NOMO-1 treated with dmso at 0.1 percent for 144 hours (cell line): Measurements from ENCODE around the gene KLK3.
"Not testable (repeated sequence)": the region's sequence is repeated elsewhere in the genome, so short reads cannot be mapped to it uniquely, and the experiment has no call there.

Experiments
- DNase-seq: peaks from one replicate; lab custom pipeline; 2025; ENCODE audit not compliant: unreplicated experiment; lab: John Stamatoyannopoulos, UW

KLK3 gene

DNA sequence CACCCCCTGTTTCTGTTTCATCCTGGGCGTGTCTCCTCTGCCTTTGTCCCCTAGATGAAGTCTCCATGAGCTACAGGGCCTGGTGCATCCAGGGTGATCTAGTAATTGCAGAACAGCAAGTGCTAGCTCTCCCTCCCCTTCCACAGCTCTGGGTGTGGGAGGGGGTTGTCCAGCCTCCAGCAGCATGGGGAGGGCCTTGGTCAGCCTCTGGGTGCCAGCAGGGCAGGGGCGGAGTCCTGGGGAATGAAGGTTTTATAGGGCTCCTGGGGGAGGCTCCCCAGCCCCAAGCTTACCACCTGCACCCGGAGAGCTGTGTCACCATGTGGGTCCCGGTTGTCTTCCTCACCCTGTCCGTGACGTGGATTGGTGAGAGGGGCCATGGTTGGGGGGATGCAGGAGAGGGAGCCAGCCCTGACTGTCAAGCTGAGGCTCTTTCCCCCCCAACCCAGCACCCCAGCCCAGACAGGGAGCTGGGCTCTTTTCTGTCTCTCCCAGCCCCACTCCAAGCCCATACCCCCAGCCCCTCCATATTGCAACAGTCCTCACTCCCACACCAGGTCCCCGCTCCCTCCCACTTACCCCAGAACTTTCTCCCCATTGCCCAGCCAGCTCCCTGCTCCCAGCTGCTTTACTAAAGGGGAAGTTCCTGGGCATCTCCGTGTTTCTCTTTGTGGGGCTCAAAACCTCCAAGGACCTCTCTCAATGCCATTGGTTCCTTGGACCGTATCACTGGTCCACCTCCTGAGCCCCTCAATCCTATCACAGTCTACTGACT, at the start of gene KLK3:
Gene KLK3, plus strand, starts transcription at position 280 of the 775 bp plus-strand sequence. Its CDS starts 41 bp downstream, at position 321.
- no peak for DNase-seq

DNA sequence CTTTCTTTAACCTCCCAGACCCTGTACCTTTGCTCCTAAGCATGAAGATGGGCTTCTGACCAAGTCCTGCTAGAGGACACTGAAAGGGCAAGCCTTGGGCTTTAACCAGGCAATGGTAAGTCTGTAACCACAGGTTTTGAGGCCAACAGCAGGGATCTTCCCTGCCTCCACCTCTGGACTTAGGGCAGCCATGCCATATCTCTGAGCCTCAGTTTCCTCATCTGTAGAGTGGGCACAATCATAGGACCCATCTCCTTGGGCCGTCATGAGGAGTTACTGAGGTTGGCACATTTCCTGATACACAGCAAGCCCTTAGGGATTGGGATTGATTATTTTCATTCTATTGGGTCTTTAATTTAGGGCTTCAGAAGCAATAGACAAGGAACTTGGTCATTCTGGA, 45.9 kb upstream of the KLK3 start:
- DNase-seq: no peak

DNA sequence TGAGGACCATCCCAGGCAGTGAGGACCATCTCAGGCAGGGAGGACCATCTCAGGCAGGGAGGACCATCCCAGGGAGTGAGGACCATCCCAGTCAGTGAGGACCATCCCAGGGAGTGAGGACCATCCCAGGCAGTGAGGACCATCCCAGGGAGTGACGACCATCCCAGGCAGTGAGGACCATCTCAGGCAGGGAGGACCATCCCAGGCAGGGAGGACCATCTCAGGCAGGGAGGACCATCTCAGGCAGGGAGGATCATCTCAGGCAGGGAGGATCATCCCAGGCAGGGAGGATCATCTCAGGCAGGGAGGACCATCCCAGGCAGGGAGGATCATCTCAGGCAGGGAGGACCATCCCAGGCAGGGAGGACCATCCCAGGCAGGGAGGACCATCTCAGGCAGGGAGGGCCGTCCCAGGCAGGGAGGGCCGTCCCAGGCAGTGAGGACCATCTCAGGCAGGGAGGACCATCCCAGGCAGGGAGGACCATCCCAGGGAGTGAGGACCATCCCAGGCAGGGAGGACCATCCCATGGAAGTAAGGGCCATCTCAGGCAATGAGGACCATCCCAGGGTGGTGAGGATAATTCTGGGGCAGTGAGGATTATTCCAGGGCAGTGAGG, 43.0 kb upstream of the KLK3 start:
- DNase-seq: not testable (repeated sequence)

DNA sequence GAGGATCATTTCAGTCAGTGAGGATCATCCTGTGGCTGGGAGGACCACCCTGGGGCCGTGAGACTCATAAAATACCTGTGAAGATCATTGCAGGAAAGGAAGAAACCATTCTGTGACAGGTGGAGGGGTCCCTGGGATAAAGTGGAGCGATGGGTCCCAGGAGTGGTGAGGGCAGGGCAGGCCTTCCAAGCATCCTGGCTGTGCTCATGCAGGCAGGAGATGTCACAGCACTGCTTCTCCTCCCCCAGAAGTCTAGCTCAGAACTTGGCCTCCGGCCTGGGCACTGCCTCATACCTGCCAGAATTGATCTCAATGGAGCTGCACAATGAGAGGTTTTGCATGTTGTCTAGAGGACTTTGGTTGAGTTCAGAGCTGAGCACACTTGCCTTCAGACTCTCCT, 42.2 kb upstream of the KLK3 start:
- no peak for DNase-seq

DNA sequence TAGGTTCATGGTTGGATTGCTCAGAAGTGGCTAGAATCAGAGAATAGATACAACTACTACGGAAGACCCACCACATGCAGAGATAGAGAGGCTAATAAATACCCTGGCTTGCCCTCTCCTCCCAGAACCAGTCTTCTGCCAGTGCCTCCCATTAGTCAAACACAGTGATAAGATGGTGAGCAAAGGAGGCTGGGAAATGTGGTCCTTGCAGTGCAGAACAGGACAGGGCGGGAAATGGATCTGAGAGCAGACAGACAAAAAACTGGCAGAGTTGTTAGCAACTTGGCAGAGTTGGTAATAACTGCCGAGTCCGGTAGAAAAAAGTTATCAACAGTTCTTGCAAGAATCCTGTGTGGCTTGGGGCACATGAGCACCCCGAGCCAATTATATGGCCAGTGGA, 39.8 kb upstream of the KLK3 start:
- DNase-seq: no peak

DNA sequence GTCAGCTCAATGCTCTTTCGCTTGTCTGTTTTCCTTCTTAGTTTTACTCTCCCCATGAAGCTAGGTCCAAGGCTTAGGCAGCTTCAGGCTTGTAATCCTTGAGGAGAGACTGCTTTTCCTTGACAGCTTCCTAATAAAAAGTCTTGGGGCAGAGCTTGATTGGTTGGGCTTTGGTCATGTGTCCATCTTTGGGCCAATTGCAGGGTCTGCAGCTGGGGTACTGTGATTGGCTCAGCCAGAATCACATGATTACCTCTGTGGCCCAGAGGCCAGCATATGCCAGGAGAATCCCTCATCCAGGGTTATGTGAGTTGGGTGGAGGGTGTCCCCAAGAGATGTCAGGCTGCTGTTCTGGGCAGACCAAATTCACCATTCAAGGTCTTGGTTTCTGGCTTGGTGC, 39.3 kb upstream of the KLK3 start:
- DNase-seq: no peak

DNA sequence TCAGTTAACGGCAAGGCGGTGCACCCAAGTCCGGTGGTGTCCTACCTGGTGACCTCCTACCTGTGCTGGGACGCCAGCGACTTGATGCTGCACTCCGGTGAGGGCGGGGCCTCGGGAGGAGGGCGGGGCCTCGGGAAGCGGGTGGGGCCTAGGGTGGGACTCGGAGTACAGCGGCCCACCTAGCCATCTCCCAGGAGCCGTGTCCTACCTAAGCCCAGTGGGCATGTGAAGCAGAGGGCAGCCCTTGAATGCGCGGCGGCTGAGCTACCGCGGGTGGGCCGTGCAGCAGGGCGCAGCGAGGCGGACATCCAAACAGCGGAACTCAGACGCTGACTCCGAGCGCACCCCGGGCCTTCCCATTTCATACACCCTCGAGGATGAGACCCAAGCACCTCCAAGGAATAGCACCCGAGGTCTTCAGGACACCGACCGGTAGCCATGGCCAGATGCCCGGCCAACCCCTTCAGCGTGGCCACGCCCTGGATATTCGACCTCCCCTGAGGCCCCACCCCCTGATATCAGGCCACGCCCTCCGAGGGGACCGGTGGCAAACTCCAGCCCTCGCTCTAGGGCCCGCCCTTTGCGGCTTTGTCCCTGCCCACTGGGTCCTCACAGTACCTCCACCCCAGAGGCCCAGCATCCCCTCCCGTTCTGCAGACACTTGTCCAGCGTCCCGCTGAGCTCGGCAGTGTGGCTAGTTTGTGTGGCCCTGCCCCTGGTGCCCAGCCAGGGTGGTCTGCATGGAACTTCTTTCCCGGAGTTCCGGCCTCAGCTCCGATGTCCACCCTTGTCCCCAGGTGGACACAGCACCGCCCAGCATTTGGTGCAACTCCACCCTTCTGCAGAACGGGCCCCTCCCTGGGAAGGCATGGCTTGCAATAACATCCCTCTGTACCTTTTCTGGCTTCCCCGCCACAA, 36.5 kb upstream of the KLK3 start:
- peak; percentile 74 for DNase-seq

DNA sequence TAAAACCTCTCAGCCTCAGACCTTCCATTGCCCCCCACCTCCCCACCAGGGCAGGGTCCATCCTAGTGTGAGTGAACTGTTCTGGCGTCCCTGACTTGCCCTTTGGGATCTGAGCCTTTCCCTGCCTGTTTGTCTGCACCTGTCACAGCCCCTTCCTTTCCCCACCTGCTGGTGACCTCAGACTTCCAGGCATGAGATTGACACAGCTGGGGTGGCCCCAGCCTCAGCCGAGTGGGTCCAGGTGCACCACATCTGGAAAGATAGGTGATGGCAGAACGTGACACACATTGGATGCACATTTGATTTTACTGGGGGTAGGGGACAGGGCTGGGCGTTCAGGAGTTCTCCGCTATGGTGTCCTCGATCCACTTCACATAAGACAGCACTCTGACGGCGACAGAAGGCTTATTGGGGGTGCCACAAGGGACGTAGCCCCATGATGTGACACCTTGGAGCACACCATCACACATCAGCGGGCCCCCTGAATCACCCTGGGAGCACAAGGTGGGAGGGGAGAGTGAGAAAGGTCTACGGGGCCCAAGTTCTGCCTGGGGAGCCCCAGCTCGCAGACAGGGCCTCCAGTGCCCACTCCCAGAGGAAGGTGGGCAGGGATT, 35.7 kb upstream of the KLK3 start:
- no peak for DNase-seq

DNA sequence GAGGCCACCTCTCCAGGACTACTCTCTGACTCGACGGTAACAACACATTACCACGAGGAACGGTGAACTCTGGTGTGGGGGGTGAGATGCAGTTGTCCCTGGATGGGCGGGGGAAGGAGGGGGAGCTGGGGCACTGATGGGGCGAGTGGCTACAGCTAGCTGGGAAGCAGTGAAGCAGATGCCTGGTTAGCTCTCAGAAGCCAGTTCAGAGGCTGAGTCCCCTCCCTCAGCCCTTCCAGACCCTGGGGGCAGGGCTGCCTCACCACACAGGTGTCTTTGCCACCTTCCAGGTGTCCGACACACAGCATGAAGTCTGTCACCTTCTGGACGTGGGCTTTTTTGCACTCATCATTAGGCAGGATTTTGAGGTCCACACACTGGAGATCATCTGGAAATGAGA, 35.1 kb upstream of the KLK3 start:
- DNase-seq: no peak

DNA sequence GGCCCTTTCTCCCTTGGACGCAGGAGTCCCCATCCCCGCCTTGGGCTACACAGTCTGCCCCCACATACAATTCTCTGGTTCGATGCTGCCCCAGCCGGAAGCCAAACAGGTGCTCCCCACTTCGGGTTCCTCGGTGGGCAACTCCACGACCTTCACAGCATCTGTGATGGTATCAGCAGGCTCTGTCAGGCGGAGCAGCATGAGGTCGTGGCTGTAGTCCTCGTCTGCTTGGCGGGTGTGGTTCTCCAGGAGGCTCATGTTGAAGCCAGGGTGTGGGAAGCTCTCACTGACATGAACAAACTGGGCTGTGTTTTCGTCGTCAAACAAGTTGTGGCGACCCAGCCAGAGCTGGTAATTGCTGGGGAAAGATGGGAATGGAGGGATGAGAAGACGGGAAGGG, 34.6 kb upstream of the KLK3 start:
- no peak for DNase-seq

DNA sequence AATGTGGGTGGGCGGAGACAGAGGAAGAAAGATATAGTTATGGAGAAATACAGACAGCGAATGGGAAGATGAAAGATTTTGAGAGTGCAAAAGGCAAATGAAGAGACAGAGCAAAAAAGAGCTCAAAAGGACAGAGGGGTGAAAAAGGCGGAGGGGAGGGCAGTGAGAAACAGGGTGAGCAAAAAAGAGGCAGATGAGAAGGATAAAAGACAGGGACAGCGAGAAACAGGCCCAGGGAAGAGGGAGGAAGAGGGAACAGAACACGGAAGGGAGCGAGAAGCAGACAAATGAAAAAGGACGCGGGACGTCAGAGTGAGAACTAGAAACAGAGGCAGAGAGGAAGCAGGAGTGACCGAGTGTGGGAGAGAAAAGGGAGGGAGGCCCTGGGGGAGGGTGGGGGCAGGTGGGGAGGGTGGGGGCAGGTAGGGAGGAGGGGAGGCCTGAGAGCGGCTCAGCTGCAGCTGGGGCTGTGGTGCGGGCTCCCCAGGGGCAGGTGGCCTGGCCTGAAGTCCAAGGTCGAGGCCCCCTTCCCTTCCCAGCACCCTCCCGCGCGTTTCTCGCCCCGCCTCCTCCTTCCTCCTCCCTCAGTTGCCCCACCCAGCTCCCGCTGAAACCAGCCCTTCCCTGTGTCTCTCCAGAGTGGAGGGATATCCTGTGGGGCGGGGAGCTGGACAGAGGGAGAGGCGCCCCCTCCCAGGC, 34.0 kb upstream of the KLK3 start:
- peak; percentile 34 for DNase-seq

DNA sequence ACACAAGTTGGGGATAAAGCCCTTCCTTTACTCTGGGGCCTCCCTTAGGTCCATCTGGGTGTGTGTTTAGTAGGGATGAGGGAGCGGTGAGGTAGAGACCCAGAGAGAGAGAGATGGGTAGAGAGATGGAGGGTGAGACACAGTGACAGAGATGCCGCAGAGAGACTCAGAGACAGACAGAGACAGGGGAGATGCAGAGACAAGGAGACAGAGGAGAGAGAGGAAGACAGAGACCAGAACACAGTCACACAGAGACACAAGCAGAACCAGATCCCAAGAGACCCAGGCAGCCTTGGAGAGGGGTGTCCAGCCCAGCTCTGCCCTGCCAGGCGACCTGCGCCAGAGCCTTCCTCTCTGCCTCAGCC, 33.5 kb upstream of the KLK3 start:
- DNase-seq: no peak

DNA sequence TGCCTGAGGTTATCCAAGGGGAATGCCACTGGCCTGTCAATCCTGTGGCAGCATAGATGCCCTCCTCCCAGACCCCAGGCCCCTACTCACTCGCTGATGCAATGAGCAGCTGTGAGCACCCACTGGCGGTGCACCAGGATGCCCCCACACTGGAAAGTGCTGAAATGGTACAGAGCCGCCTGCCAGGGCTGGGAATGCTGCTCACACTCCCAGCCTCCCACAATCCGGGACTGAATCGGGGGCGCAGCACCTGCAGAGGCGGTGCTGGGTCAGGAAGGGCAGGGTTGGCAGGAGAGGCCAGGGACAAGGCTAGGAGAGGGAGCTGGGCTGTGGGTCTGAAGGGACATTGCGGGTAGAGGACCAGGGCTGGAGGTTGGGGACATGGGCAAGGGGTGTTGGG, 33.1 kb upstream of the KLK3 start:
- DNase-seq: no peak

DNA sequence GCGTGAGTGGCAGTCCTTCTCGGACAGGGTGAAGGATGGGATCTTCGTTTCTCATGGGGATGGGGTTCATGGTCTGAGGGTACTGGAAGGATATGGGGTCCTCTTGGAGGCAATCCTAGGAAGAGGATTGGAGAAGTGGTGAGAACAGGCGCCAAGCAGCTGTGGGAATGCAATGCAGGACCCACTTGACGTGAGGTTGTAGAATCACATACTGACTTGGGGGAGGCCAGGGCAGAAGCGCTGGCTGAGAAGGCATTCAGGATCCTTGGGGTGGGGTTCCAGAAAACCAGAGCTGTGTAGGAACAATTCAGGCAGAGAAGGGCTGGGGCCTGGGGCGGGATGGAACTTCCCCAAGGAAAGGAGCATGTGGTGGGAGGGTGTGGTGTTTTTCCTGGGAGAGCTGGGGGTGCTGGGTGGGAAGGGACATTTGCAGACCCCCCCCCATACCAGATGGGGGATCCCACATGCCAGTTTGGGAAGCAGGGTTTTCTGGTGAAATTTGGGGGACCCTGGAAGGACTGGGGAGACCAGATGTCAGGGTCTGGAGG, 32.0 kb upstream of the KLK3 start:
- DNase-seq: no peak

DNA sequence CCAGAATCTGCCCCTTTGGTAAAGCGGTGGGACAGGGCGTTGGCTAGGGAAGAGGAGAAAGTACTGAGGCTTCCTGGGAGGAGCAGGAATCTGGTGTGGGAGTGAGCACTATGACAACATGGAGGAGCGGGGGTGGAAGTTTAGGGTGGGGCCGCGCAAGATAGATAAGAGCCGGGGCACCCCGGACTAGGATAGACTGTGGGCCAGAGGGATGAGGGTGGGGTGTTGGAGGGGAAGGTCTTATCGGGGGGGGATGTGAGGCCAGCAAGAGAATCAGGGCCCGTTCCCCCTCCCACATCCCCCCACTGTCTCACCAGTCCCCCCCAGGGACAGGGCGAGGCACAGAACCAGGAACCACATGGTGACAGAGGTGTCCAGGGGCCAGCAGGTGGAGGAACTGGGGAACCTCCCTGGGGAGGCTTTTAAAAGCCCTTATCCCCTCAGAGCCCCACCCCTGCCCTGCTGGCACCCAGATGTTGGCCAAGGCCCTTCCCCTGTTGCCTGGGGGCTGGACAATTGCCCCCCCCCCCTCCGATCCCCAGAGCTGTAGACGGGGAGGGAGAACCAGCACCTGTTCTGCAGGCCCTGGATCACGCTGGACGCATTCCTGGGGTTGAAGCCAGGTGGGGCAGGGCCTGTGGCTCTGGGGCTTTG, 31.2 kb upstream of the KLK3 start, which contains the start of gene KLK1:
Gene KLK1, minus strand, starts transcription at position 399 of the 654 bp plus-strand sequence. Its CDS starts 39 bp downstream, at position 360.
- DNase-seq: no peak

DNA sequence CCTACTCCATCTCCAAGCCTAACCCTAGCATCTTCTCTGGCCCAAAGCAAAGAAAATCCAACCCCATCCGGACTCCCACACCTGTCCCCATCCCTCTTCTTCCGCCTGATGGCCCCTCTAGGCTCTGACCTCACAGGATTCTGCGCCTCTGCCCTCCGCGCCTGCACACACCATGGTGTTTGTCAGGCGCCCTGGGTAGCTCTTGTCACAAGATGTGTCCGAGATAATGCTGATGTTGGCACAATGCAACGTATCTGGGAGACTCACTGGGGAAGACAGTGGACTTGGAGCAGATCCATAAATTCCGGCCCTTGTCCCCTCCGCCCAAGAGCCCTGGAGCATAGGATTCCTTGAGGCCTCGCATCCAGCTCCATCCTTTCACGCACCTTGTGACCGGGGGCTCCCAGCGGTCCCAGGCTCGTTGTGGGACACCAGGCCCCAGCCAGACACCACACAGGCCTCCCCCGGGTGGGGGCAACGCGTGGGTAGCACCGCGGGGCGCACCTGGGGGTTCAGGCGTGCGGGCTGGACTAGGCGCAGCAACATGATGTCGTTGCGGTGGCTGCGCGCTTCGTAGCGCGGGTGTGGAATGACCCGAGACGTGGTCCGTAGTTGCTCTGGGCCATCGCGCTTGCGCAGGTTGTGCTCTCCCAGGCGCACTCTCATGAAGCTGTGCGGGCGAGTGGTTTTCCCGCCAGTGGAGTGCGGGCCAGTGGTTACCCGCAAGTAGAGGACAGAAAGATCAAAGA, 28.0 kb upstream of the KLK3 start:
- no peak for DNase-seq

DNA sequence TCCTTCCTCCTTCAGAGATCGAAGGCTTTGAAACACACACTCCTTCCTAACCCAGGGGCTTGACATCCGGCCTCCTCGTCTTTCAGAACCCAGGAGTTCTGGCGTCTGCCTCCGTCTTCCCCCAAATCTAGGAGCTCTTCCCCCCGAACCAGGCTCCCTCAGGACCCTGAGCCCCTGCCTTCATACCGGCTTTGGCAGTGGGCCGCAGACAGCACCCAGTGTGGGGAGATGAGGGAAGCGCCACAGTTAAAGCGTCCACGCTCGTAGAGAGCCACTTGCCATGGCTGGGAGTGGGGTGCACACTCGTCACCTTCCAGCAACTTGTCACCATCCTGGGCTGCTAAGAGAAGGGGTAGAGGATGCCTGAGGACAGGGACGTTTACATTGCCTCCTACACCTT, 27.2 kb upstream of the KLK3 start:
- DNase-seq: no peak

DNA sequence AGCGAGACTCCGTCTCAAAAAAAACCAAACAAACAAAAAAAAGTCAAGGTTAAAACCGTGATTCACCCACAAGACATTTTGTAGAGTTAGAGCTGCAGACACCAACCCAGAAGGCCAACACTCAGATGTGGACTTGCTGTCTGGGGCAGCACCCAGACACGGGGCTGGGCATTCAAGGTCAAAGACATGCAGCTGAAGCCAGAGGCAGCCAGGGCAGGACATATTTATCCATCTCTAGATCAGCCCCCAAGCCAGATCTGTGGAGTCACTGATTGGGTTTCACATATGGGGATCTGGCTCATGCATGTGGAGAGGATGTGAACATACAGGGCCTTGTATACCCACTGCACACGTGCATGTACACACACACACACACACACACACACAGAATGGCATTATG, 24.9 kb upstream of the KLK3 start:
- DNase-seq: no peak
